ENCODE measurements around the gene TBC1D22B. TPM values are rescaled to one million over a fixed set of nuclear protein-coding genes. Genes with fewer than 3 reads are reported as not detected.

TBC1D22B gene
- total RNA-seq, 1 donor = 6.9 TPM

DNA sequence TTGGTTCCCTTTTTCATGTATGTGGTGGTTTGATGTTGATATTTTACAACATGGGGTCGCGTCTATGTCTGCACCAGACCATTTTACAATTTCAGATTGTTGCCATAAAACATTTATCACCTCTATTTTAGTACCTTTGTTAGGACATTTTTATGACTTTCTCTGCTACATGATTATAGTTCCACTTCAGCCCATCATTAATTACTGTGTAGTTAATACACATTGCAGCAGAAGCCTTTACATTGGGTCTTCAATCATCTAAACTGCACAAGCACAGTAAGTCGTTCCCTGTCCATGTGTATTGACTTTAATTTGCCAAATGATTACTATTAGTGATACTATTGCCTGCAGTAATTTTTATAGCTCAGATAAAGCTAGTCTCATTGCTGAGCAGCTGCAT is 16.1 kb downstream of the TBC1D22B start:
- H4K20me1 ChIP-seq (ENCODE audit: insufficient read depth, low read length) = no peaks in the 10 kb centered on the region
- no peak for DNase-seq (ENCODE audit: insufficient read length, low spot score, missing footprints)
- no peak overlapping the region for H2AFZ ChIP-seq (ENCODE audit: low read length)
- H3K4me1 ChIP-seq (ENCODE audit: insufficient read depth, low read length) = no peaks in the 10 kb centered on the region
- H3K27me3 ChIP-seq (ENCODE audit: insufficient read depth, low read length) = no peaks in the 10 kb centered on the region
- H3K36me3 ChIP-seq (ENCODE audit: insufficient read depth, low read length) = peaks cover 9% of the 10 kb centered on the region
- H3K4me2 ChIP-seq (ENCODE audit: insufficient read depth, low read length) = no peak overlapping the region
- no peaks in the 10 kb centered on the region for H3K9me3 ChIP-seq (ENCODE audit: low read depth, low read length)
- peaks cover 46% of the 10 kb centered on the region for H3K79me2 ChIP-seq (ENCODE audit: insufficient read depth, low read length)
- H3K27ac ChIP-seq (ENCODE audit: low read depth, low read length) = no peak overlapping the region
- TF ChIP-seq, protein P1, sequence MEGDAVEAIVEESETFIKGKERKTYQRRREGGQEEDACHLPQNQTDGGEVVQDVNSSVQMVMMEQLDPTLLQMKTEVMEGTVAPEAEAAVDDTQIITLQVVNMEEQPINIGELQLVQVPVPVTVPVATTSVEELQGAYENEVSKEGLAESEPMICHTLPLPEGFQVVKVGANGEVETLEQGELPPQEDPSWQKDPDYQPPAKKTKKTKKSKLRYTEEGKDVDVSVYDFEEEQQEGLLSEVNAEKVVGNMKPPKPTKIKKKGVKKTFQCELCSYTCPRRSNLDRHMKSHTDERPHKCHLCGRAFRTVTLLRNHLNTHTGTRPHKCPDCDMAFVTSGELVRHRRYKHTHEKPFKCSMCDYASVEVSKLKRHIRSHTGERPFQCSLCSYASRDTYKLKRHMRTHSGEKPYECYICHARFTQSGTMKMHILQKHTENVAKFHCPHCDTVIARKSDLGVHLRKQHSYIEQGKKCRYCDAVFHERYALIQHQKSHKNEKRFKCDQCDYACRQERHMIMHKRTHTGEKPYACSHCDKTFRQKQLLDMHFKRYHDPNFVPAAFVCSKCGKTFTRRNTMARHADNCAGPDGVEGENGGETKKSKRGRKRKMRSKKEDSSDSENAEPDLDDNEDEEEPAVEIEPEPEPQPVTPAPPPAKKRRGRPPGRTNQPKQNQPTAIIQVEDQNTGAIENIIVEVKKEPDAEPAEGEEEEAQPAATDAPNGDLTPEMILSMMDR (IDR thresholded peaks at IDR 0.05; ENCODE audit: extremely low read depth, low read depth, low read length) = no peak
- no peak overlapping the region for H3K4me3 ChIP-seq (ENCODE audit: insufficient read depth, low read length)

DNA sequence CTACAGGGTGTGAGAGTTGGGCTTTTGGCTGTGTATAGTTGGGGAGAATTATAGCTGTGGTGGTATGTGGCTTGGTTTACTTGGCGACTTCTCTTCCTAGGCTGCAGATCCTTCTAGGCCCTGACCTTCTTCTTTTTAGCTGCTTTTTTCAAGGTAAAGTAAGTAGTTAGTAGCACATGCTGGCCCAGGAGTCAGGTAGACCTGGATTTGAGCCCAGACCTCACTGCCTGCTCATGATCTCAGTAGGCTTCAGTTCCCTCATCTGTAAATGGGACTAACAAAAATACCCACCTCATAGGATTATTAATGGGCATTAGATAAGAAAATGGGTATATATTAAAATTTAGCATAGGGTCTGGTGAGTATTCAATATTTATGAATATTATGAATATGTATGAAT is 17.8 kb downstream of the TBC1D22B start:
- peaks cover 11% of the 10 kb centered on the region for H3K4me1 ChIP-seq (ENCODE audit: insufficient read depth, low read length)
- no peak overlapping the region for H2AFZ ChIP-seq (ENCODE audit: low read length)
- H3K27ac ChIP-seq (ENCODE audit: low read depth, low read length) = no peak overlapping the region
- no peaks in the 10 kb centered on the region for H3K27me3 ChIP-seq (ENCODE audit: insufficient read depth, low read length)
- TF ChIP-seq, protein P1 (IDR thresholded peaks at IDR 0.05; ENCODE audit: extremely low read depth, low read depth, low read length) = no peak
- H3K79me2 ChIP-seq (ENCODE audit: insufficient read depth, low read length) = peaks cover 51% of the 10 kb centered on the region
- DNase-seq (ENCODE audit: insufficient read length, low spot score, missing footprints) = no peak
- no peaks in the 10 kb centered on the region for H3K9me3 ChIP-seq (ENCODE audit: low read depth, low read length)
- peaks cover 3% of the 10 kb centered on the region for H3K36me3 ChIP-seq (ENCODE audit: insufficient read depth, low read length)
- no peaks in the 10 kb centered on the region for H4K20me1 ChIP-seq (ENCODE audit: insufficient read depth, low read length)
- H3K4me2 ChIP-seq (ENCODE audit: insufficient read depth, low read length) = no peak overlapping the region
- no peak overlapping the region for H3K4me3 ChIP-seq (ENCODE audit: insufficient read depth, low read length)

DNA sequence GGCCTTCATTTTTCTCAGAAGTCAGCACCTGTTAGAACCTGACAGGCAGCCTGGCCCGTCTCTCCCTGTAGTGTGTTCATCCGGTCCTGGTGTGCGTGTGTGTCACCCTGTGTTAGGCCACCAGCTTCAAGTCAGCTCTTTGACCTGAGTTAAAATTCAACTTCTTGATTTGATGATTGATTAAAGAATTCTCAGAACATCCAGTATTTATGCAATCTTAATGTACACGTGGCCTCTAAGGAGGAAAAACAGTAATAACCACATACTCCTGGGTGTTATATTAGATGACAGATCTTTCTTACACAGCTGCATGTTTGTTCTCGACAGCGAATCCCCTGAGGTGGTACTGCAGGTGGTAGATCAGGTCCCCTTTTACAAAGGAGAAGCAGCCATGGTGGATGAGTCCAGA is 19.4 kb downstream of the TBC1D22B start:
- no peak overlapping the region for H2AFZ ChIP-seq (ENCODE audit: low read length)
- H3K79me2 ChIP-seq (ENCODE audit: insufficient read depth, low read length) = peaks cover 42% of the 10 kb centered on the region
- H3K27ac ChIP-seq (ENCODE audit: low read depth, low read length) = no peak overlapping the region
- no peaks in the 10 kb centered on the region for H3K27me3 ChIP-seq (ENCODE audit: insufficient read depth, low read length)
- H3K36me3 ChIP-seq (ENCODE audit: insufficient read depth, low read length) = no peaks in the 10 kb centered on the region
- TF ChIP-seq, protein P1 (IDR thresholded peaks at IDR 0.05; ENCODE audit: extremely low read depth, low read depth, low read length) = no peak
- no peaks in the 10 kb centered on the region for H4K20me1 ChIP-seq (ENCODE audit: insufficient read depth, low read length)
- no peaks in the 10 kb centered on the region for H3K9me3 ChIP-seq (ENCODE audit: low read depth, low read length)
- H3K4me3 ChIP-seq (ENCODE audit: insufficient read depth, low read length) = no peak overlapping the region
- no peak for DNase-seq (ENCODE audit: insufficient read length, low spot score, missing footprints)
- no peak overlapping the region for H3K4me2 ChIP-seq (ENCODE audit: insufficient read depth, low read length)
- H3K4me1 ChIP-seq (ENCODE audit: insufficient read depth, low read length) = peaks cover 12% of the 10 kb centered on the region

DNA sequence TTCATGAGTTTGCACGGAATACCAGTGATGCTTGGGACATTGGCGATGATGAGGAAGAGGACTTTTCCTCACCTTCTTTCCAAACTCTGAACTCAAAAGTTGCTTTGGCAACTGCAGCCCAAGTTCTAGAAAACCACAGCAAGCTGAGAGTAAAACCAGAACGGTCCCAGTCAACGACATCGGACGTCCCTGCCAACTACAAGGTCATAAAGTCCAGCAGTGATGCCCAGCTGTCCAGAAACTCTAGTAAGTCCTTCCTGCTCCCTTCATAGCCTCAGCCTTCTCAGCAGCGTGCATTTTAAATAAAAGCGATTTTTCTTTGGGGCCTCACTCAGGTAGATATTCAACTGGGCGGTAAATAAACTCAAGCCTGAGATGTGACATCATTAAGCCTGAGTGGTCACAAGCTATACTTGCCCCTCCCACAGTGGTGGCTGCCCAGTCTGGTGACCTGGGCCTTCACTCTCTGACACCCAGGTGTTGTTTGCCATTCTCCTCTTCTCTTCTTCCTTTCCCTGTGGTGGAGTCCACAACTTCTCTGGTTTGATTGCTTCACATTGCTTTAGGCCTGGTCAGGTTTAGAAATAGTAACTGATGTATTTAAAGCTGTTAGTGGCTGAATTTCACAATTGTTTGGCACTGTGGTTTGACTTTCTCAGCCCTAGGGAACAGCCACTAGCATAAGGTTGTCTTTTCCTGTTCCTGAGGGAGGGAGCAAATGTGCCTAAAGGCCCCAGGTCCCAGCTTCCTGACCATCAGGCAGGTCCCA is 22.0 kb downstream of the TBC1D22B start:
- H3K36me3 ChIP-seq (ENCODE audit: insufficient read depth, low read length) = peaks cover 24% of the 10 kb centered on the region
- peaks cover 25% of the 10 kb centered on the region for H3K79me2 ChIP-seq (ENCODE audit: insufficient read depth, low read length)
- TF ChIP-seq, protein P1 (IDR thresholded peaks at IDR 0.05; ENCODE audit: extremely low read depth, low read depth, low read length) = no peak
- H3K4me3 ChIP-seq (ENCODE audit: insufficient read depth, low read length) = no peak overlapping the region
- H3K4me2 ChIP-seq (ENCODE audit: insufficient read depth, low read length) = peak overlapping the region; percentile 21
- H3K27me3 ChIP-seq (ENCODE audit: insufficient read depth, low read length) = no peaks in the 10 kb centered on the region
- no peak overlapping the region for H2AFZ ChIP-seq (ENCODE audit: low read length)
- peak overlapping the region; percentile 67 for H3K27ac ChIP-seq (ENCODE audit: low read depth, low read length)
- no peaks in the 10 kb centered on the region for H3K9me3 ChIP-seq (ENCODE audit: low read depth, low read length)
- DNase-seq (ENCODE audit: insufficient read length, low spot score, missing footprints) = no peak
- no peaks in the 10 kb centered on the region for H4K20me1 ChIP-seq (ENCODE audit: insufficient read depth, low read length)
- H3K4me1 ChIP-seq (ENCODE audit: insufficient read depth, low read length) = peaks cover 12% of the 10 kb centered on the region
